Measurements from ENCODE around the gene ASMTL.
"Not testable (repeated sequence)": the region's sequence is repeated elsewhere in the genome, so short reads cannot be mapped to it uniquely, and the experiment has no call there.

ASMTL gene, protein sequence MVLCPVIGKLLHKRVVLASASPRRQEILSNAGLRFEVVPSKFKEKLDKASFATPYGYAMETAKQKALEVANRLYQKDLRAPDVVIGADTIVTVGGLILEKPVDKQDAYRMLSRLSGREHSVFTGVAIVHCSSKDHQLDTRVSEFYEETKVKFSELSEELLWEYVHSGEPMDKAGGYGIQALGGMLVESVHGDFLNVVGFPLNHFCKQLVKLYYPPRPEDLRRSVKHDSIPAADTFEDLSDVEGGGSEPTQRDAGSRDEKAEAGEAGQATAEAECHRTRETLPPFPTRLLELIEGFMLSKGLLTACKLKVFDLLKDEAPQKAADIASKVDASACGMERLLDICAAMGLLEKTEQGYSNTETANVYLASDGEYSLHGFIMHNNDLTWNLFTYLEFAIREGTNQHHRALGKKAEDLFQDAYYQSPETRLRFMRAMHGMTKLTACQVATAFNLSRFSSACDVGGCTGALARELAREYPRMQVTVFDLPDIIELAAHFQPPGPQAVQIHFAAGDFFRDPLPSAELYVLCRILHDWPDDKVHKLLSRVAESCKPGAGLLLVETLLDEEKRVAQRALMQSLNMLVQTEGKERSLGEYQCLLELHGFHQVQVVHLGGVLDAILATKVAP

DNA sequence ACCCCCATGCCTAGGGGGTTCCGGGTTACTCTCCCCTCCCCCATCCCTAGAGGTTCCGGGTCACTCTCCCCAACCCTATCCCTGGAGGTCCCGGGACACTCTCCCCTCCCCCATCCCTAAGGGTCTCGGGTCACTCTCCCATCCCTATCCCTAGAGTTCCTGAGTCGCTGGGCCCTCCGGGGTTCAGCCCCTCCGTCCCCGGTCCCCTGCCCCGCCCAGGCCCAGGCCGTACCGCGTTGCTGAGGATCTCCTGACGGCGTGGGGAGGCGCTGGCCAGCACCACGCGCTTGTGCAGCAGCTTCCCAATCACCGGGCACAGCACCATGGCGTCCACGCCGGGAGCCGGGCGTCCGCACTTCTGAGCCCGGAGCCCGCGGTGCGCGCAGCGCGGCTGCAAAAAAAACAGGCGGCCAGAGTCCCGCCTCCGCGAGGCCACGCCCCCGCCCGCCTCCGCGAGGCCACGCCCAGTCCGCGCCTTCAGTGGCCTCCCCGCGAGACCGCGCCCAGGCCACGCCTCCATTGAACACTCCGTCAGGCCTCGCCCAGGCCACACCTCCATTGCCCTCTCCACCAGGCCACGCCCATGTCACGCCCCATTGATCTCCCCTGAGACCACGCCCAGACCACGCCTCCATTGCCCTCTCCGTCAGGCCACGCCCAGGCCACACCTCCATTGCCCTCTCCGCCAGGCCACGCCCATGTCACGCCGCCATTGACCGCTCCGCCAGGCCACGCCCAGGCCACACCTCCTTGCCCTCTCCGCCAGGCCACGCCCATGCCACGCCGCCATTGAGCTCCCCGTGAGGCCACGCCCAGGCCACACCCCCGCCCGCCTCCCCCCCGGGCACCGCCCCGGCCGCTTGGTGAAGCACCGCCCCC is at the start of gene ASMTL:
Gene ASMTL (minus strand): TSS at position 394 of the 879 bp plus-strand sequence. CDS start 69 bp downstream, at position 325.
- DNase-seq (ENCODE audit: low read depth, low spot score): peak; percentile 100

DNA sequence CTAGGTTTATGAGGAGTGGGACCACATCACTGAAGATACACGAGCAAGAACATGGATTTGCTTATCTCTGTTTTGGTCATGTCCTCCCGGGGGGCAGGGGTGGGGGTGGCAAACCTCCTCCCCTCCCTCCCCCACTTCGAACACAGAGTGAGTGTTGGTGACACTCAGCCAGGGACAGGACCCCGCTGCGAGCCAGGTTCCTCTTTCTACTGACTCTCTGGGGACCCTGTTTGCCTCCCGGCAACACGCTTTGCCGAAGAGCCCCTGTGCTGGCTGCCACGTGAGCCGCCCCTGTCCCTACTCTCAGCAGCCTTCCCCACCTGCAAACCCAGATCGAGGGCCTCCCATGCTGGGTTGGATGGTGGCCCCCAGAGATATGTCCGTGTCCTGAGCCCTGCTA is 49.5 kb upstream of the ASMTL start:
- no peak for DNase-seq (ENCODE audit: low read depth, low spot score)

DNA sequence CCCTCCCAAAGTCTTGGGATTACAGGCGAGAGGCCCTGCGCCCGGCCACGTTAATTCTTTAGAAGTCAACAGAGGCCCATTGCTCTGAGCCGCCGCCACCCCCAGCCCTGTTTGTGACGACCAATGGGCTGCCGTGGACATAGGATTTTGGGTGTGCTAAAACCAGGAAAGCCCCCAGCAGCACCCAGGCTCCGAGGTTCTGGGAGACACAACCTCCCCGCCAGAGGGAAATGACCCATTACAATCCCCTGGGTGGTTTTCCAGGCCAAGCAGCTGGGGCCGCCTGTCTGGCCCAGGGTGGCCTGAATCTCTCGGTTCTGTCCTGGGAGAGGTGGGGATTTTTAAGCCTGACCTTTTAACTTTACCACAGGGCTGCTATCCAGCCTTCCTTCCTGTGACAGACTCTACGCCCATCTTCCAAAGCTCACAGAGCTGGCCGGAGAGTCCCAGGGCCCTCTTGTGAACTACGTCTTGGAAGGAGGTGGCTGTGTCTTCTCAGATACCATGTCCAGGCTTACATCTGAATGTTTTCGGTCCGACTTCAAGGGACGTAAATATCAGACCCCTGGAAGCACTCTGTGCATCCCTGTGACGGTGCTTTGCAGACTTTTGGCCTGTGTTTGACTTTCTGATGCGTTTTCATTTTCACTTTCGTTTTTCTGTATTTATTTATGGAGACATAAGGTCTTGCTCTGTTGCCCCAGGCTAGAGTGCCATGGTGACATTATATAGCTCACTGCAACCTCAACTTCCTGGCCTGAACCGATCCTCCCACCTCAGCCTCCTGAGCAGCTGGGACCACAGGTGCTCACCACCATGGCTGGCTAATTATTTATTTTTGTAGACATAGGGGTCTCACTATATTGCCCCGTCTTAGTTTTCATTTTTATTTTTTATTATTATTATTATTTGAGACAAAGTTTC is 48.3 kb upstream of the ASMTL start:
- DNase-seq (ENCODE audit: low read depth, low spot score): no peak

DNA sequence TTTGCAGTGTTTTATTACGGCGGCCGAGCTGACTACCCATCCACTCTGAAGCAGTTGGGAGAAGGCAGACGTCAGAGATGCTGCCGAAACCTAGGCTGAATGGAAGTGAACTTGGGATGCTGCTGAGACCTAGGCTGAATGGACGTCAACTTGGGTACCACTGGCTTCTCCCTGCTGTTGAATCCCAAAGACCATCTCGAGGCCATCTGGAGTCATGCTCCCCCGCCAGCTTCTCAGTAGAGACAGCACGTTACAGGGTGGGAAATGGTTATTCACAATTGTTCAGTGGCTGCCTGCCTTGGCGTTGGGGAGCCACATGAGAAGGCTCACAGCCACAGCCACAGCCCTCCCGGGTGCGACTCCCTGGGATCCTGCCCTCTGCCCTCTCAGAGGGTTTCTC is 43.4 kb upstream of the ASMTL start:
- no peak for DNase-seq (ENCODE audit: low read depth, low spot score)

DNA sequence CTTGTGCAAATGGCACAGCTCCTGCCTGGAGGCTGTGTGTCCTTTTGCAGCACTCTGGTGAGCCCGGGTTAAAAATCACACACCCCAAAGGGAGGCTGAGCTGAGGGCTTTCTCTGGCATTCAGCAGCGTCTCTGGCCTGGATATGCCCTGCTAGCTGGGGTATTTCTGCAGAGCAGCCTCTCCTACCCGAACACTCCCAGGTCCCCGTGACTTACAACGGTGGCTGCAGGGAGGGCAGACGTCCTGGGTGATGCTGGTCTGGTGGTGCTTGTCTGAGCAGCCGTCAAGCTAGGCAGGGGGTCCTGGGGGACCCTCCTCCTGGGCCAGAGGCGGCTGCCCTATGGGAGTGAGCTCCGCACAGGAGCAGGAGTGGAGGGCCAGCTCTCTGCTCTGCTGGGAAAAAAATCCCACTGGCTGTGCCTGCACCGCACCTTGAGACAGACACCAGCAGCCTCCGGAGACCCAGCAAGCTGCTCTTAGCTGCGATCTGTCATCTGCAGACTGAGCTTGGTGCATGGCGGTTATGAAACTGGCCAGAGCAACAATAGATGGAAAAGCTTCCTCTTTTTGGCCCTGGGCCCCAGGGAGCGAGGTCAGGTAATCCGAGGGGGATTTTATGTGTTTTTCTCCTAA is 41.3 kb upstream of the ASMTL start:
- DNase-seq (ENCODE audit: low read depth, low spot score): no peak

DNA sequence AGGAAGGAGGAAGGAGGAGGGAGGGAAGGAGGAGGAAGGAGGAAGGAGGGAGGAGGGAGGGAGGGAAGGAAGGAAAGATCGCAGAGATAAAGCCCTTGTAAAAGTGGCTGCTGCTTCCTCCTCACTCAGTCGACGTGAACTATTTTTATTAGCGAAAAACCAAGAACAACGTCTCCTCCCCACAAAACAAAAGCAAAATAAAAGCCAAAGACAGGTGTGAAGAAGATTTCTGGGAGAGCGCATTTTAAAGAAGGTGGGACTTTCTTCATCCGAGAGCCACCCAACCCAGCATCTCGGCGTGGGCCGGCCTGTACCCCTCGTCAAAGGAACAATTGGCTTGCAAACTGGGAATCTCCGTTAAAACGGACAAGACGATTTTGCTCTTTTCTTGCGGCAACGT is 40.7 kb upstream of the ASMTL start:
- DNase-seq (ENCODE audit: low read depth, low spot score): no peak

DNA sequence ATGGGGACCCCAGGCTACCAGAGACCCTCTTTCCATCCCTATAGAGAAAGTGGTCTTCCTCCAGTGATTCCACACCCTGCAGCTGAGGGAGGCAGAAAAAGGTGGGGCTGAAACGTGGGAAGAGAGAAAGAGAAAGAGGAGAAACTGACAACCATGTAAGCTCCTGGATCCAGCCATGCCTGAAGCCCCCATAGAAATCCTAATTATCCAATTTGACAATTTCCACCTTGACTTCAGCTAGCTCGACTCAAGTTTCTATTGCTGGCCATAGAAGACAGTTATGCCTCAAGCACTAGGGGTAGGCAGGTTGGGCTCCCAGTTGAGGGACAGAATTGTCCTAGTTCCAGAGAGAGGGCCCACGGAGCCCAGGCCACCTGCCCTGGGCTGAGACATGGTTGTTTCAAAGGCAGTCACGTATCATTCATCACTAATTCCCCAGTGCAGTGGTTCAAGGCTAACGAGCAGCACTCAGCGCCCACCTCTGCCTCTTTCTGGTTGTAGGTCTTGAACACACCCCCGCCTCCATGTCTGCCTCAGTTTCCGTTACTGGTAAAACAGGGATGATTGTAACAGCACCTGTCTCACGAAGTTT is 39.8 kb upstream of the ASMTL start:
- DNase-seq (ENCODE audit: low read depth, low spot score): no peak

DNA sequence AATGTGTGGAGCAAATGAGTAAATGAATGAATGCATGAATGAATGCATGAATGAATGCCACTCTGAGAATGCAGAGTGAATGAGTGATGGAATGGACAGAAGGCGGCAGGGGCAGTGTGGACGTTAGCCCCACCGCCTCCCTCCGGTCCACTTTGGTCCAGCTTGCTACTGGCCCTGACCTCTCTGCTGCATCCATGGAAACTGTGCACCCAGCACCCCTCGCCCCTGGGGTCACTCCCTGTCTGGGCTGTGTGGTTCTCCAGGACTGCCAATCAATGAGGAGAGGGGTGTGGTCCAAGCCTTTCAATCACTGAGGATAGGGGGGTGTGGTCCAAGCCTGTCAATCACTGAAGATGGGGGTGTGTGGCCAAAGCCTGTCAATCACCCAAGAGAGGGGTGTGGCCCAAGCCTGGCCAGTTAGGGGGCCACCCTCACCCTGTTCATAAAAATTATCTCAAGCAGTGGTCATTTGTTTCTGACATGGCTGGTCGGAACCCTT is 39.2 kb upstream of the ASMTL start:
- DNase-seq (ENCODE audit: low read depth, low spot score): peak; percentile 15

DNA sequence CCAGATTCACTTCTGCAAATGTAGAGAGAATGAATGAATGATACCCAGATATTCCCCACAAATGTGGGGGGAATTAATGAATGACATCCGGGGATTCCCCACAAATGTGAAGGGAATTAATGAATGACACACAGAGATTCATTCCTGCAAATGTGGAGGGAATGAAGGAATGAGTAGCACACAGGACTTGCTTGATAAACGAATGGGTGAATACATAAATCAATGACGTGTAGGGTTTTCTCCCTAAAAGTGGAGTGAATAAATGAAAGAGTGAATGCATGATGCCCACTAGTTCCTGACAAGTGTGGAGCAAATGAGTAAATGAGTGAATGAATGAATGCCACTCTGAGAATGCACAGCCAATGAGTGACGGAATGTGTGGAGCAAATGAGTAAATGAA is 38.5 kb upstream of the ASMTL start:
- not testable (repeated sequence) for DNase-seq (ENCODE audit: low read depth, low spot score)

DNA sequence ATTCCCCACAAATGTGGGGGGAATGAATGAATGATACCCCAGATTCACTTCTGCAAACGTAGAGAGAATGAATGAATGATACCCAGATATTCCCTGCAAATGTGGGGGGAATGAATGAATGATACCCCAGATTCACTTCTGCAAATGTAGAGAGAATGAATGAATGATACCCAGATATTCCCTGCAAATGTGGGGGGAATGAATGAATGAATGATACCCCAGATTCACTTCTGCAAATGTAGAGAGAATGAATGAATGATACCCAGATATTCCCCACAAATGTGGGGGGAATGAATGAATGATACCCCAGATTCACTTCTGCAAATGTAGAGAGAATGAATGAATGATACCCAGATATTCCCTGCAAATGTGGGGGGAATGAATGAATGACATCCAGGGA is 38.0 kb upstream of the ASMTL start:
- not testable (repeated sequence) for DNase-seq (ENCODE audit: low read depth, low spot score)

DNA sequence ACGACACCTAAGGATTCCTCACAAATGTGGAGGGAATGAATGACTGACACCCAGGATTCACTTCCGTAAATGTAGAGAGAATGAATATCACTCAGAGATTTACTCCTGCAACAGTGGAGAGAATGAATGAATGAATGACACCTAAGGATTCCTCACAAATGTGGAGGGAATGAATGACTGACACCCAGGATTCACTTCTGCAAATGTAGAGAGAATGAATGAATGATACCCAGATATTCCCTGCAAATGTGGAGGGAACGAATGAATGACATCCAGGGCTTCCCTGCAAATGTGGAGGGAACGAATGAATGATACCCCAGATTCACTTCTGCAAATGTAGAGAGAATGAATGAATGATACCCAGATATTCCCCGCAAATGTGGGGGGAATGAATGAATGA is 36.6 kb upstream of the ASMTL start:
- not testable (repeated sequence) for DNase-seq (ENCODE audit: low read depth, low spot score)

DNA sequence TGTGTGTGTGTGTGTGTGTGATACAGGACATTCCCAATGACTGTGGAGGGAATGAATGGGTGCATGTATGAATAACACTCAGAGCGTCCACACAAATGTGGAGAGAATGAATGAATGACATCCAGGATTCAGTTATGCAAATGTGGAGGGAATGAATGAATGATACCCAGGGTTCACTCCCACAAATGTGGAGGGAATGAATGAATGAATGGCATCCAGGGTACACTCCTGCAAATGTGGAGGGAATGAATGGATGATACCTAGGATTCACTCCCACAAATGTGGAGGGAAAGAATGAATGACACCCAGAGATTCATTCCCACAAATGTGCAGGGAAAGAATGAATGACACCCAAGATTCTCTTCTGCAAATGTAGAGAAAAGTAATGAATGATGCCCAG is 36.0 kb upstream of the ASMTL start:
- DNase-seq (ENCODE audit: low read depth, low spot score): no peak

DNA sequence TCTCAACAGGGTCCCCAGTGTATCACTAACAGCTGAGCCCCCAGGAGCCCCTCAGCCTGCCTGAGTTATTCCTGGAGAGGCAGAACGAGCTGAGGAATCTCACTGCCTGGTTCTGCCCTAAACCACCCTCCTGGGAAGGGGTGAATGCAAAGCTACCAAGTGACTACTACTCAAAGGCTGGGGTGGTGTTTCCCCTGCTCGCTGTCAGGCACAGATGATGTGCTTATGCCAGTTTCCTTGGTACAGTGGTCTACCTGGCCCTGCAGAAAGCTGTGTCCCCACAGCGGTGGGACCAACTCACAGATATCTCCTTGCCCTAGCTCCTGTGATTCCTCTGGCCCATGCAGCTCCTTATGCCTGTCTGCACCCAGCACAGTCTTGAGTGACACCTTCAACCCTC is 35.4 kb upstream of the ASMTL start:
- no peak for DNase-seq (ENCODE audit: low read depth, low spot score)

DNA sequence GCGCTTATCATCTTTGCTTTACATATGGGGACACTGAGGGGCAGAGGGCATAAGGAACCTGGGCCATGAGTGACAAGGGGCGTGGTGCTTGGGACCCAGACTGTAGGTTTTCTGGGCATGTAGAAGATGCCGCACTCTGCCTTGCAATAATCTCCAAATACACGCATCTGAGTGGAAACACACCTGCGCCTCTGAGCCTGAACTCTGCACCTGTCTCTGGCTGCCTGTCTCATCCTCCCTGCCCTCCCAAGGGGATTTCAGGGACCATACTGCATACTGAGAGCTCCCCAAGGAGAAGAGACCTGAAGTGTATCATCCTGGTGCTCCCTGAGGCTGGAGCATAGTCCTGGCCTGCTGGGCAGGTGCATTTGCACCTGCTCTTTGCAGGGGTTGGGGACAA is 34.7 kb upstream of the ASMTL start:
- no peak for DNase-seq (ENCODE audit: low read depth, low spot score)

DNA sequence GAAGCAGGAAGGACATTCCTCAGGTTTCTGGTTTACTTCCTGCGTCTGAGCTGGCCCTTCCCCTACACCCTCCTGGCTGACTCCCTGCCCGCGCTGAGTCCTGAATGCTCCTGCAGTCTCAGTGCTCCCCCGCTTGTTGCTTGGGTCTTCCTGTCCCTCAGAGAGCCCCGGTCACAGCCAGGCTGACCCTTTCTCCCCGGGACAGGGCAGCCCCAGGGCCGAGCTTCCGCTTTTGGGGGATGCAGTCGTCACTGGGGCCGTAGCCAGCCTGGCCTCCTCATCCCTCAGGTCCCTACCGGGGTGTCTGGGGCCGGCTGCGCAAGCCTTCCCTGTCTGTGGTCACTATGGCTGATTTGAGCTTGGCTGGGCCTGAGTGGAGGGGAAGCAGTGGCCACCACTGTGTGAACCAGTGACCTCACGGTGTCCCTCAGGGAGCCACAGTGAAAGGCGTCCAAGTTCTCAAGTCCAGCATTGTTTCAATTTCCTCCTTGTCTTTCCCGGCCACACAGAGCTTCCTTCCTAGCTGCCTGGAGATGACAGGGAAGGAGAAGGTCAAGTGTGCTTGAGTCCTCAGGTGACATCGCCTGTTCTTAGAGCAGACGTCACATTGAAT is 34.1 kb upstream of the ASMTL start:
- DNase-seq (ENCODE audit: low read depth, low spot score): no peak

DNA sequence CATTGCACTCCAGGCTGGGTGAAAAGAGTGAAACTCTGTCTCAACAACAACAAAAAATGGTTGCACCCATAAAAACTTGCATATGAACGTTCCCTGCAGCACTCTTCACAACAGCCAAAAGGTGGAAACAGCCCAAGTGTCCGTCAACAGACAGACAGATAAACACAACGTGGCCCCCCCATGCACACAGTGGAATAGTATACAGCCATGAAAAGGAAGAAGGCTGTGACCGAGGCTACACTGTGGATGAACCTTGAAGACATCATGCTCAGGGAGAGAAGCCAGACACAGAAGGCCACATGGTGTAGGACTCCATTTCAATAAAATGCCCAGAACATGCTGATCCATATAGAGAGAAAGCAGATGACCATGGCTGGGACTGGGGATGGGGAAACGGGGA is 33.5 kb upstream of the ASMTL start:
- DNase-seq (ENCODE audit: low read depth, low spot score): no peak

DNA sequence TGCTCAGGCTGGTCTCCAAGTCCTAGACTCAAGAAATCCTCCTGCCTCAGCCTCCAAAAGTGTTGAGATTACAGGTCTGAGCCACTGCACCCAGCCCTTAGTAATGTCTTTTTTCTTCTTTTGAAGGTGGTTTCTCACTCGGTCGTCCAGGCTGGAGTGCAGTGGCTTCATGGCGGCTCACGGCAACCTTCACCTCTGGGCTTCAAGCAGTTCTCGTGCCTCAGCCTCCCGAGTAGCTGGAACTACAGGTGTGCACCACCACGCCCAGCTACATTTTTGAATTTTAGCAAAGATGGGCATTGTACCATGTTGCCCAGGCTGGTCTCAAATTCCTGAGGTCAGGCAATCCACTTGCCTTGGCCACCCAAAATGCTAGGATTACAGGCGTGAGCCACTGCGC is 32.3 kb upstream of the ASMTL start:
- DNase-seq (ENCODE audit: low read depth, low spot score): no peak

DNA sequence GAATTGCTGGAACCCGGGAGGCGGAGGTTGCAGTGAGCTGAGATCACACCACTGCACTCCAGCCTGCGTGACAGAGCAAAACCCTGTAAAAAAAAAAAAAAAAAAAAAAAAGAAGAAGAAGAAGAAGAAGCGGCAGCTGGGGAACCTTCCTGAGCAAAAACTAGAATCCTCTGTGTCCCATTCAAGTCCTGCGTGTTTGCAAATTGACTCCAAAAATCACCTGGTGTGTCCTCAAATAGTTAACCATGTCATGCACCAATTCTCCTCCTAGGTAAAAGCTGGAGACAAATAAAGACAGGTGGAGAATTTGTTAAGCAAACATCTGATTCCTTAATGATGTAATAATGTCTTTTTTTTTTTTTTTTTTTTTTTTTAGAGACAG is 31.9 kb upstream of the ASMTL start:
- no peak for DNase-seq (ENCODE audit: low read depth, low spot score)

DNA sequence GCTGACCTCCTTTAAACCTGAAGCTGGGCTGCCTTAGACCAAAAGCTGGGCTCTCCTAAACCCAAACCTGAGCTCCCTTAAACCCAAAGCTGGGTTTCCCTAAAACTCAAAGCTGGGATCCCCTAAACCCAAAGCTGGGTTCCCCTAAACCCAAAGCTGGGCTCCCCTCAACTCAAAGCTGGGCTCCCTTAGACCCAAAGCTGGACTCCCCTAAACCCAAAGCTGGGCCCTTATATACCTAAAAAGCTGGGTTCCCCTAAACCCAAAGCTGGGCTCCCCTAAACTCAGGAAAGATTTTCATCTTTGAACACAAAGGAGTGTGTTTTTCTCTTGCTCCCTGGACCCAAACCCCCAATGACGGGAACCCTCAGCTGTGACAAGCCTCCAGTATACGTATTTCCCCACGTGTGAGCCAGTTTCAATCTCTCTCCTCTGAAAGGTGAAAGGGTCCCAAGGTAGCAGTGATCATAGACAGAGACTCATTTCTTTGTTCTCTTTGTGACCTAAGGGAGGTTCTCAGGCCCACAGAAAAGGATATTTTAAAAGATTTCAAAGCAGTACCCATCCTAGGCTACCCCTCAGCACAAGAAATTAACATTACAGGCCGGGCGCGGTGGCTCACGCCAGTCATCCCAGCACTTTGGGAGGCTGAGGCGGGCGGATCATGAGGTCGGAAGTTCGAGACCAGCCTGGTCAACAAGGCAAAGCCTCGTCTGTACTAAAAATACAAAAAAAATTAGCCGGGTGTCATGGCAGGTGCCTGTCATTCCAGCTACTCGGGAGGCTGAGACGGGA is 31.3 kb upstream of the ASMTL start:
- DNase-seq (ENCODE audit: low read depth, low spot score): no peak
